ENCODE measurements around the gene LILRA5. TPM values are rescaled to one million over a fixed set of nuclear protein-coding genes. Genes with fewer than 3 reads are reported as not detected.
"Not testable (repeated sequence)": the region's sequence is repeated elsewhere in the genome, so short reads cannot be mapped to it uniquely, and the experiment has no call there.

The LILRA5 gene
- 2.9 TPM for total RNA-seq

- Histone ChIP-seq H3K27ac (no peak within 1 kb of the TSS), H3K27me3 (no peaks in the 10 kb centered on the region), H3K36me3 (no peaks in the 10 kb centered on the region), H3K4me1 (no peaks in the 10 kb centered on the region), H3K4me3 (no peak within 1 kb of the TSS), H3K9me3 (no peaks in the 10 kb centered on the region)
- intact Hi-C loops (cut with DNase I), result no loop called here
- TF ChIP-seq POLR2A (IDR thresholded peaks at IDR 0.05), result no peak
- TF ChIP-seq CTCF (IDR thresholded peaks at IDR 0.05), result no peak
- TF ChIP-seq POLR2AphosphoS5 (IDR thresholded peaks at IDR 0.05; ENCODE audit: insufficient read depth in 1 of 2, low read depth in 1 of 2), result no peak
- no peak for DNase-seq (ENCODE audit: extremely low spot score in 2 of 2)
Measured at GRCh38 chr19:54312436-54313377, at the start of gene LILRA5. Gene LILRA5, minus strand, starts transcription at chr19:54313166. Its CDS starts 147 bp downstream, at chr19:54313019.

- H3K36me3 ChIP-seq; H3K4me3 ChIP-seq; H3K27ac ChIP-seq; H3K4me1 ChIP-seq; H3K9me3 ChIP-seq; DNase-seq (ENCODE audit: extremely low spot score in 2 of 2); H3K27me3 ChIP-seq; intact Hi-C loops (cut with DNase I): not testable (repeated sequence)
Measured at GRCh38 chr19:54361680-54362422, 48.9 kb upstream of the LILRA5 start.

GRCh38 chr19:54359149-54359820, 46.3 kb upstream of the LILRA5 start:
- not testable (repeated sequence) for DNase-seq (ENCODE audit: extremely low spot score in 2 of 2)

GRCh38 chr19:54357381-54357780, 44.4 kb upstream of the LILRA5 start:
- Histone ChIP-seq H3K4me1 (no peaks in the 10 kb centered on the region), H3K27ac (no peak overlapping the region), H3K4me3 (no peak overlapping the region), H3K9me3 (no peaks in the 10 kb centered on the region), H3K27me3 (no peaks in the 10 kb centered on the region), H3K36me3 (no peaks in the 10 kb centered on the region)
- intact Hi-C loops (cut with DNase I), result no loop called here
- no peak for DNase-seq (ENCODE audit: extremely low spot score in 2 of 2)
- no peak for TF ChIP-seq CTCF (IDR thresholded peaks at IDR 0.05)
- TF ChIP-seq POLR2A (IDR thresholded peaks at IDR 0.05), result no peak
- TF ChIP-seq POLR2AphosphoS5 (IDR thresholded peaks at IDR 0.05; ENCODE audit: insufficient read depth in 1 of 2, low read depth in 1 of 2), result no peak

More at GRCh38 chr19:54359149-54359820, 46.3 kb upstream of the LILRA5 start:
- H3K27ac ChIP-seq; intact Hi-C loops (cut with DNase I); H3K27me3 ChIP-seq; H3K4me3 ChIP-seq; H3K36me3 ChIP-seq; H3K4me1 ChIP-seq; H3K9me3 ChIP-seq: not testable (repeated sequence)

GRCh38 chr19:54356444-54357056, 43.6 kb upstream of the LILRA5 start:
- no peak for DNase-seq (ENCODE audit: extremely low spot score in 2 of 2)
- TF ChIP-seq POLR2A (IDR thresholded peaks at IDR 0.05) (no peak), POLR2AphosphoS5 (IDR thresholded peaks at IDR 0.05; ENCODE audit: insufficient read depth in 1 of 2, low read depth in 1 of 2) (no peak), CTCF (IDR thresholded peaks at IDR 0.05) (no peak)
- H3K9me3 ChIP-seq, result no peaks in the 10 kb centered on the region
- no peaks in the 10 kb centered on the region for H3K36me3 ChIP-seq
- H3K27me3 ChIP-seq, result no peaks in the 10 kb centered on the region
- H3K4me3 ChIP-seq, result no peak overlapping the region
- no peak overlapping the region for H3K27ac ChIP-seq
- no peaks in the 10 kb centered on the region for H3K4me1 ChIP-seq
- intact Hi-C loops (cut with DNase I), result no loop called here

Measured in vagina (tissue), 2 donors.